Pancreas (tissue), 10 donors: ENCODE data around the gene MARK1. TPM values are rescaled to one million over a fixed set of nuclear protein-coding genes. Genes with fewer than 3 reads are reported as not detected.
A peak's percentile ranks its signal among the peaks of the same experiment; 100 is the strongest.

ENCODE experiments used
- ATAC-seq, 4 donors: fragments of 200-7000 bp; cut with Tn5 transposase; one replicate each; pipeline versions ENCODE4 v1.8.0 to v1.9.1; 2020; ENCODE audit warnings: mild to moderate bottlenecking in 4 of 4, moderate library complexity in 4 of 4
- DNase-seq, 6 donors: peaks; one replicate each; pipeline ENCODE4 v3.0.0-alpha.2; 2020
- FAIRE-seq: peaks from 2 replicates; lab custom pipeline; 2012; peaks lifted over from hg19 to GRCh38; lab: Jason Lieb, UNC
- H3K27ac ChIP-seq, 4 donors: fragments of 200-600 bp; sonication (generic); 1 replicate in 3 of 4; 2 replicates in 1 of 4; pipeline versions ENCODE4 v1.5.0 to v1.8.0; 2020
- H3K27me3 ChIP-seq, 4 donors: fragments of 200-600 bp; one replicate each; pipeline ENCODE4 v1.8.0; 2021
- H3K36me3 ChIP-seq, 3 donors: fragments of 200-600 bp; sonication (generic) in 1 of 3; one replicate each; pipeline versions ENCODE4 v1.5.0 to v1.8.0; 2020 to 2021
- H3K4me1 ChIP-seq, 3 donors: fragments of 200-600 bp; one replicate each; pipeline ENCODE4 v1.8.0; 2021
- H3K4me3 ChIP-seq, 4 donors: fragments of 200-600 bp; sonication (generic) in 2 of 4; one replicate each; pipeline versions ENCODE4 v1.5.0 to v1.8.0; 2020 to 2021
- H3K9me3 ChIP-seq, 4 donors: fragments of 200-600 bp; one replicate each; pipeline ENCODE4 v1.8.0; 2021
- CTCF ChIP-seq, 4 donors: fragments of 200-600 bp; sonication (generic) in 3 of 4; IDR thresholded peaks; one replicate each; pipeline versions ENCODE4 v1.5.0 to v1.8.0; 2021; ENCODE audit warnings: antibody characterized with exemption in 4 of 4
- WGBS, 2 donors: extraction: QIAGEN DNeasy Blood & Tissue Kit; methylation state at CpG; one replicate each; pipeline ENCODE4 v1.1.7; 2013; 5-methylcytosine and 5-hydroxymethylcytosine counted together
- intact Hi-C, 3 donors: fragments of 100-400 bp; cut with DNase I; formaldehyde crosslinking; loops; one replicate each; pipeline versions ENCODE4 v1.11.1 to v1.14.2; 2022
- polyA plus RNA-seq, 2 donors: library from polyadenylated mRNA; stranded (reverse); fragments of 200-250 nt; gene quantifications; one replicate each; pipeline ENCODE4 v1.2.3, GENCODE V29; 2013
- total RNA-seq, 6 donors: library from RNA; stranded (reverse); fragmentation: NEBNext Ultra II Directional in 4 of 6; extraction: Animal tissue kit (Norgen Biotek cat#: 25700) in 4 of 6; gene quantifications; one replicate each; pipeline versions ENCODE4 v1.2.1 to v1.2.4, GENCODE V29; 2021 to 2023
- donor health status: healthy with polysubstance abuse.
- donor health status: DM: no; HTN: no; CAD: no; lungs with moderate emphysema.
- donor health status: DM: no; HTN: no; CAD: no.
- donor health status: control.
- donor health status: control.
- donor health status: Bipolar disorder and iron deficiency.
- donor health status: DM: yes; HTN: yes; CAD: no.
- donor health status: DM: no; HTN: no; CAD: no.
- donor health status: DM: no; HTN: no; CAD: no.
- donor health status: DM: yes; HTN: yes; CAD: no.

Gene MARK1
- total RNA-seq (1 to 10 TPM in 5 of 6 donors, under 1 TPM in 1; 0.84 to 2.7 (median 1.4) TPM), polyA plus RNA-seq (1 to 10 TPM; 1.2 to 3.5 TPM)

- Histone ChIP-seq H3K27me3 (peaks cover 0 to 3% (median 0%) of the 10 kb centered on the region in 4 donors), H3K27ac (peak within 1 kb of the TSS; percentile 34 to 75 (median 54)), H3K9me3 (no peaks in the 10 kb centered on the region), H3K36me3 (no peaks in the 10 kb centered on the region), H3K4me1 (no peaks in the 10 kb centered on the region), H3K4me3 (peak within 1 kb of the TSS; percentile 39 to 79 (median 56))
- FAIRE-seq (no peak), ATAC-seq (peak; percentile 74 to 83 (median 76)), DNase-seq (peak; percentile 18 to 80 (median 42))
- WGBS, 2 donors: 0% methylated on average over 59 to 96 of the region's 96 CpGs
- intact Hi-C loops: no loop called here
- no peak for TF ChIP-seq CTCF (IDR thresholded peaks at IDR 0.05)
These were observed at the start of gene MARK1 for GRCh38 chr1:220527908-220528678. Gene MARK1, plus strand, starts transcription at chr1:220528136. Its CDS starts 687 bp downstream, at chr1:220528823.

- Histone ChIP-seq H3K4me3 (no peak overlapping the region), H3K27me3 (no peaks in the 10 kb centered on the region), H3K27ac (no peak overlapping the region), H3K4me1 (no peaks in the 10 kb centered on the region), H3K9me3 (no peaks in the 10 kb centered on the region), H3K36me3 (no peaks in the 10 kb centered on the region)
- intact Hi-C loops: no loop called here
- DNase-seq (no peak), FAIRE-seq (no peak), ATAC-seq (peak in 2 of 4 donors; percentile 21 to 47)
- TF ChIP-seq CTCF (IDR thresholded peaks at IDR 0.05): no peak
- 67 to 77% methylated on average over 6 of the region's 6 CpGs for WGBS, 2 donors
These were observed 44.2 kb upstream of the MARK1 start for GRCh38 chr1:220483700-220484099.

- DNase-seq: no peak
- Histone ChIP-seq H3K9me3 (no peaks in the 10 kb centered on the region), H3K27me3 (no peaks in the 10 kb centered on the region), H3K36me3 (no peaks in the 10 kb centered on the region), H3K4me1 (no peaks in the 10 kb centered on the region), H3K27ac (no peak overlapping the region), H3K4me3 (no peak overlapping the region)
- peak in 1 of 4 donors; percentile 6 for ATAC-seq
- no peak for FAIRE-seq
- no peak for TF ChIP-seq CTCF (IDR thresholded peaks at IDR 0.05)
- intact Hi-C loops: no loop called here
These were observed 43.8 kb upstream of the MARK1 start for GRCh38 chr1:220484135-220484534.

GRCh38 chr1:220485131-220485530 is 42.8 kb upstream of the MARK1 start:
- intact Hi-C loops: no loop called here
- WGBS, 2 donors: 54 to 71% methylated on average over 3 of the region's 3 CpGs
- no peaks in the 10 kb centered on the region for H3K36me3 ChIP-seq
- no peaks in the 10 kb centered on the region for H3K27me3 ChIP-seq
- H3K27ac ChIP-seq: no peak overlapping the region
- H3K4me3 ChIP-seq: no peak overlapping the region
- no peak for TF ChIP-seq CTCF (IDR thresholded peaks at IDR 0.05)
- DNase-seq: no peak
- no peaks in the 10 kb centered on the region for H3K4me1 ChIP-seq
- FAIRE-seq: no peak
- ATAC-seq: no peak
- no peaks in the 10 kb centered on the region for H3K9me3 ChIP-seq

- no peak overlapping the region for H3K4me3 ChIP-seq
- ATAC-seq (no peak), DNase-seq (no peak), FAIRE-seq (no peak)
- no peaks in the 10 kb centered on the region for H3K9me3 ChIP-seq
- no peaks in the 10 kb centered on the region for H3K4me1 ChIP-seq
- intact Hi-C loops: no loop called here
- no peaks in the 10 kb centered on the region for H3K27me3 ChIP-seq
- WGBS, 2 donors: 76 to 85% methylated on average over 6 of the region's 6 CpGs
- no peaks in the 10 kb centered on the region for H3K36me3 ChIP-seq
- no peak for TF ChIP-seq CTCF (IDR thresholded peaks at IDR 0.05)
- no peak overlapping the region for H3K27ac ChIP-seq
These were observed 42.1 kb upstream of the MARK1 start for GRCh38 chr1:220485791-220486190.
